ENCODE results near the gene CDR2L.

DNA sequence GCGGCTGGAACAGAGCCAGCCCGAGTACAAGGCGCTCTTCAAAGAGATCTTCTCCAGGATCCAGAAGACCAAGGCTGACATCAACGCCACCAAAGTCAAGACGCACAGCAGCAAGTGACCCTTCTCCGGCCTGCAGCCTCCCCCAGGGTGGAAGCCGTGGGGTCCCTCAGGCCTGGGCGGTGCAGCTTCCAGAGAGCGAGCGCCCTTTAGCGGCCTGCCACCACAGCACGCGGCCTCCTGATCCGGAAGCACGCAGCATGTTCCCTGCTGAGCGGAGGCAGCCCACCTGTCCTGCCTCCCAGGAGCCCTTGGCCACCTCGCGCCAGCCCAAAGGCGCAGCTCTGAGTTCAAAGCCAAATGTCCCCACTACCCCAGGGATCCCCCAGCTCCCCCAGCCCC, 16.5 kb downstream of the CDR2L start:
- TF ChIP-seq, protein P1, sequence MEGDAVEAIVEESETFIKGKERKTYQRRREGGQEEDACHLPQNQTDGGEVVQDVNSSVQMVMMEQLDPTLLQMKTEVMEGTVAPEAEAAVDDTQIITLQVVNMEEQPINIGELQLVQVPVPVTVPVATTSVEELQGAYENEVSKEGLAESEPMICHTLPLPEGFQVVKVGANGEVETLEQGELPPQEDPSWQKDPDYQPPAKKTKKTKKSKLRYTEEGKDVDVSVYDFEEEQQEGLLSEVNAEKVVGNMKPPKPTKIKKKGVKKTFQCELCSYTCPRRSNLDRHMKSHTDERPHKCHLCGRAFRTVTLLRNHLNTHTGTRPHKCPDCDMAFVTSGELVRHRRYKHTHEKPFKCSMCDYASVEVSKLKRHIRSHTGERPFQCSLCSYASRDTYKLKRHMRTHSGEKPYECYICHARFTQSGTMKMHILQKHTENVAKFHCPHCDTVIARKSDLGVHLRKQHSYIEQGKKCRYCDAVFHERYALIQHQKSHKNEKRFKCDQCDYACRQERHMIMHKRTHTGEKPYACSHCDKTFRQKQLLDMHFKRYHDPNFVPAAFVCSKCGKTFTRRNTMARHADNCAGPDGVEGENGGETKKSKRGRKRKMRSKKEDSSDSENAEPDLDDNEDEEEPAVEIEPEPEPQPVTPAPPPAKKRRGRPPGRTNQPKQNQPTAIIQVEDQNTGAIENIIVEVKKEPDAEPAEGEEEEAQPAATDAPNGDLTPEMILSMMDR (IDR thresholded peaks at IDR 0.05) = no peak
- no peak for TF ChIP-seq POLR2A (IDR thresholded peaks at IDR 0.05)

Measured in ovary (tissue), 3 donors.